ENCODE results near the gene IGFBP1.
"Not testable (repeated sequence)": the region's sequence is repeated elsewhere in the genome, so short reads cannot be mapped to it uniquely, and the experiment has no call there.

The IGFBP1 gene

GRCh38 chr7:45856888-45857287 lies 31.4 kb upstream of the IGFBP1 start:
- not testable (repeated sequence) for H3K4ac ChIP-seq (ENCODE audit: low read length); H3K23ac ChIP-seq (ENCODE audit: low read depth, low read length, poor library complexity); H3K14ac ChIP-seq (ENCODE audit: low read length); H4K8ac ChIP-seq (ENCODE audit: low read depth, low read length); H4K91ac ChIP-seq (ENCODE audit: low read depth, low read length, poor library complexity); H3K18ac ChIP-seq (ENCODE audit: low read length); H3K79me1 ChIP-seq (ENCODE audit: low read depth, low read length); H2BK5ac ChIP-seq (ENCODE audit: low read length); H3K4me3 ChIP-seq (ENCODE audit: low read length in 2 of 2); H3K9ac ChIP-seq (ENCODE audit: low read depth, low read length, poor library complexity); H3K27ac ChIP-seq (replicated peaks; ENCODE audit: low read length); DNase-seq (ENCODE audit: low spot score); H2BK15ac ChIP-seq (ENCODE audit: low read length); H2BK12ac ChIP-seq (ENCODE audit: low read length); H3K4me2 ChIP-seq (ENCODE audit: insufficient read depth, low read length, poor library complexity, severe bottlenecking); H3K4me1 ChIP-seq (ENCODE audit: control insufficient read depth in 2 of 2, insufficient read depth in 1 of 2, low read depth in 1 of 2, low read length in 2 of 2); H2BK120ac ChIP-seq (ENCODE audit: low read depth, low read length); H3K9me3 ChIP-seq (replicated peaks in 1 of 2; ENCODE audit: control insufficient read depth in 2 of 2, insufficient read depth in 1 of 2, low read depth in 1 of 2, low read length in 2 of 2); H2AK5ac ChIP-seq (ENCODE audit: low read depth, low read length); H3K36me3 ChIP-seq (replicated peaks in 1 of 2; ENCODE audit: control insufficient read depth in 2 of 2, insufficient read depth in 2 of 2, low read length in 2 of 2); H2AFZ ChIP-seq (ENCODE audit: low read length)
- peaks cover 0 to 15% (median 0%) of the 10 kb centered on the region in 3 experiments for H3K27me3 ChIP-seq (ENCODE audit: control insufficient read depth in 3 of 3, insufficient read depth in 3 of 3, low read depth in 1 of 3, low read length in 3 of 3)
- no CpG with 5 or more reads among the region's 4 CpGs for WGBS, 2 donors (ENCODE audit: extremely low coverage in 2 of 2, insufficient read length in 2 of 2, insufficient replicate concordance in 1 of 2)

GRCh38 chr7:45863715-45864114 lies 24.6 kb upstream of the IGFBP1 start:
- Histone ChIP-seq H3K36me3 (replicated peaks in 1 of 2; ENCODE audit: control insufficient read depth in 2 of 2, insufficient read depth in 2 of 2, low read length in 2 of 2) (no peaks in the 10 kb centered on the region), H3K9ac (ENCODE audit: low read depth, low read length, poor library complexity) (no peak overlapping the region), H3K14ac (ENCODE audit: low read length) (no peak overlapping the region), H4K91ac (ENCODE audit: low read depth, low read length, poor library complexity) (no peak overlapping the region), H2AFZ (ENCODE audit: low read length) (no peak overlapping the region), H3K79me1 (ENCODE audit: low read depth, low read length) (no peaks in the 10 kb centered on the region), H3K4me3 (ENCODE audit: low read length in 2 of 2) (no peak overlapping the region), H3K27ac (replicated peaks; ENCODE audit: low read length) (no peak overlapping the region), H2BK15ac (ENCODE audit: low read length) (no peak overlapping the region), H2BK12ac (ENCODE audit: low read length) (no peak overlapping the region), H2AK5ac (ENCODE audit: low read depth, low read length) (no peak overlapping the region), H2BK5ac (ENCODE audit: low read length) (no peak overlapping the region), H3K4me1 (ENCODE audit: control insufficient read depth in 2 of 2, insufficient read depth in 1 of 2, low read depth in 1 of 2, low read length in 2 of 2) (no peaks in the 10 kb centered on the region), H2BK120ac (ENCODE audit: low read depth, low read length) (no peak overlapping the region), H3K9me3 (replicated peaks in 1 of 2; ENCODE audit: control insufficient read depth in 2 of 2, insufficient read depth in 1 of 2, low read depth in 1 of 2, low read length in 2 of 2) (no peaks in the 10 kb centered on the region), H3K23ac (ENCODE audit: low read depth, low read length, poor library complexity) (no peak overlapping the region), H3K18ac (ENCODE audit: low read length) (peak overlapping the region; percentile 23), H3K27me3 (ENCODE audit: control insufficient read depth in 3 of 3, insufficient read depth in 3 of 3, low read depth in 1 of 3, low read length in 3 of 3) (peaks cover 0 to 25% (median 0%) of the 10 kb centered on the region in 3 experiments), H3K4me2 (ENCODE audit: insufficient read depth, low read length, poor library complexity, severe bottlenecking) (no peak overlapping the region), H3K4ac (ENCODE audit: low read length) (no peak overlapping the region), H4K8ac (ENCODE audit: low read depth, low read length) (no peak overlapping the region)
- DNase-seq (ENCODE audit: low spot score) = no peak
- no CpG with 5 or more reads among the region's 9 CpGs for WGBS, 2 donors (ENCODE audit: extremely low coverage in 2 of 2, insufficient read length in 2 of 2, insufficient replicate concordance in 1 of 2)

- no peak for DNase-seq (ENCODE audit: low spot score)
- no peaks in the 10 kb centered on the region for H3K4me1 ChIP-seq (ENCODE audit: control insufficient read depth in 2 of 2, insufficient read depth in 1 of 2, low read depth in 1 of 2, low read length in 2 of 2)
- no peak overlapping the region for H3K4me3 ChIP-seq (ENCODE audit: low read length in 2 of 2)
- no peak overlapping the region for H4K91ac ChIP-seq (ENCODE audit: low read depth, low read length, poor library complexity)
- H2BK120ac ChIP-seq (ENCODE audit: low read depth, low read length) = no peak overlapping the region
- WGBS, 2 donors (ENCODE audit: extremely low coverage in 2 of 2, insufficient read length in 2 of 2, insufficient replicate concordance in 1 of 2) = no CpG with 5 or more reads among the region's 13 CpGs
- no peaks in the 10 kb centered on the region for H3K36me3 ChIP-seq (replicated peaks in 1 of 2; ENCODE audit: control insufficient read depth in 2 of 2, insufficient read depth in 2 of 2, low read length in 2 of 2)
- peak overlapping the region; percentile 39 for H3K14ac ChIP-seq (ENCODE audit: low read length)
- no peak overlapping the region for H4K8ac ChIP-seq (ENCODE audit: low read depth, low read length)
- no peaks in the 10 kb centered on the region for H3K79me1 ChIP-seq (ENCODE audit: low read depth, low read length)
- no peaks in the 10 kb centered on the region for H3K9me3 ChIP-seq (replicated peaks in 1 of 2; ENCODE audit: control insufficient read depth in 2 of 2, insufficient read depth in 1 of 2, low read depth in 1 of 2, low read length in 2 of 2)
- H2BK12ac ChIP-seq (ENCODE audit: low read length) = no peak overlapping the region
- H3K27ac ChIP-seq (replicated peaks; ENCODE audit: low read length) = no peak overlapping the region
- no peak overlapping the region for H2BK5ac ChIP-seq (ENCODE audit: low read length)
- H3K9ac ChIP-seq (ENCODE audit: low read depth, low read length, poor library complexity) = no peak overlapping the region
- no peak overlapping the region for H2AFZ ChIP-seq (ENCODE audit: low read length)
- H2BK15ac ChIP-seq (ENCODE audit: low read length) = no peak overlapping the region
- H3K23ac ChIP-seq (ENCODE audit: low read depth, low read length, poor library complexity) = no peak overlapping the region
- H3K18ac ChIP-seq (ENCODE audit: low read length) = peak overlapping the region; percentile 36
- no peak overlapping the region for H2AK5ac ChIP-seq (ENCODE audit: low read depth, low read length)
- H3K27me3 ChIP-seq (ENCODE audit: control insufficient read depth in 3 of 3, insufficient read depth in 3 of 3, low read depth in 1 of 3, low read length in 3 of 3) = peaks cover 0 to 16% (median 0%) of the 10 kb centered on the region in 3 experiments
- H3K4me2 ChIP-seq (ENCODE audit: insufficient read depth, low read length, poor library complexity, severe bottlenecking) = no peak overlapping the region
- H3K4ac ChIP-seq (ENCODE audit: low read length) = no peak overlapping the region
Observed at GRCh38 chr7:45865594-45866410, 22.5 kb upstream of the IGFBP1 start.

GRCh38 chr7:45867471-45867870 lies 20.8 kb upstream of the IGFBP1 start:
- WGBS, 2 donors (ENCODE audit: extremely low coverage in 2 of 2, insufficient read length in 2 of 2, insufficient replicate concordance in 1 of 2) = no CpG with 5 or more reads among the region's 2 CpGs

More at GRCh38 chr7:45867471-45867870, 20.8 kb upstream of the IGFBP1 start:
- Histone ChIP-seq H2BK5ac (ENCODE audit: low read length) (no peak overlapping the region), H3K27ac (replicated peaks; ENCODE audit: low read length) (no peak overlapping the region), H3K4me3 (ENCODE audit: low read length in 2 of 2) (no peak overlapping the region), H3K27me3 (ENCODE audit: control insufficient read depth in 3 of 3, insufficient read depth in 3 of 3, low read depth in 1 of 3, low read length in 3 of 3) (peaks cover 0 to 8% (median 0%) of the 10 kb centered on the region in 3 experiments), H3K9me3 (replicated peaks in 1 of 2; ENCODE audit: control insufficient read depth in 2 of 2, insufficient read depth in 1 of 2, low read depth in 1 of 2, low read length in 2 of 2) (no peaks in the 10 kb centered on the region), H2BK120ac (ENCODE audit: low read depth, low read length) (no peak overlapping the region), H4K8ac (ENCODE audit: low read depth, low read length) (no peak overlapping the region), H3K4ac (ENCODE audit: low read length) (no peak overlapping the region), H3K23ac (ENCODE audit: low read depth, low read length, poor library complexity) (no peak overlapping the region), H3K14ac (ENCODE audit: low read length) (no peak overlapping the region), H3K9ac (ENCODE audit: low read depth, low read length, poor library complexity) (no peak overlapping the region), H3K4me1 (ENCODE audit: control insufficient read depth in 2 of 2, insufficient read depth in 1 of 2, low read depth in 1 of 2, low read length in 2 of 2) (no peaks in the 10 kb centered on the region), H4K91ac (ENCODE audit: low read depth, low read length, poor library complexity) (no peak overlapping the region), H3K79me1 (ENCODE audit: low read depth, low read length) (no peaks in the 10 kb centered on the region), H2AFZ (ENCODE audit: low read length) (no peak overlapping the region), H2BK15ac (ENCODE audit: low read length) (no peak overlapping the region), H2AK5ac (ENCODE audit: low read depth, low read length) (no peak overlapping the region), H3K4me2 (ENCODE audit: insufficient read depth, low read length, poor library complexity, severe bottlenecking) (no peak overlapping the region), H2BK12ac (ENCODE audit: low read length) (no peak overlapping the region), H3K36me3 (replicated peaks in 1 of 2; ENCODE audit: control insufficient read depth in 2 of 2, insufficient read depth in 2 of 2, low read length in 2 of 2) (no peaks in the 10 kb centered on the region), H3K18ac (ENCODE audit: low read length) (no peak overlapping the region)
- DNase-seq (ENCODE audit: low spot score) = no peak

Measured in neuronal stem cell (in vitro differentiated cells).